Esophagus squamous epithelium (tissue), 4 donors: ENCODE measurements around the gene AUTS2.

Experiments
- POLR2A ChIP-seq, 4 donors: fragments of 450-650 bp; IDR thresholded peaks; one replicate each; pipeline ENCODE4 v1.6.1; 2017; ENCODE audit warnings: antibody characterized with exemption in 4 of 4, mild to moderate bottlenecking in 4 of 4, moderate library complexity in 3 of 4
- TF ChIP-seq, protein P1 (sequence below), 6 experiments: fragments of 450-650 bp in 4 of 6; fragments of 200-600 bp in 2 of 6; sonication (generic) in 2 of 6; IDR thresholded peaks; one replicate each; pipeline ENCODE4 v1.5.1; 2016 to 2019; ENCODE audit warnings: antibody characterized with exemption in 6 of 6, mild to moderate bottlenecking in 4 of 6, moderate library complexity in 4 of 6

DNA sequence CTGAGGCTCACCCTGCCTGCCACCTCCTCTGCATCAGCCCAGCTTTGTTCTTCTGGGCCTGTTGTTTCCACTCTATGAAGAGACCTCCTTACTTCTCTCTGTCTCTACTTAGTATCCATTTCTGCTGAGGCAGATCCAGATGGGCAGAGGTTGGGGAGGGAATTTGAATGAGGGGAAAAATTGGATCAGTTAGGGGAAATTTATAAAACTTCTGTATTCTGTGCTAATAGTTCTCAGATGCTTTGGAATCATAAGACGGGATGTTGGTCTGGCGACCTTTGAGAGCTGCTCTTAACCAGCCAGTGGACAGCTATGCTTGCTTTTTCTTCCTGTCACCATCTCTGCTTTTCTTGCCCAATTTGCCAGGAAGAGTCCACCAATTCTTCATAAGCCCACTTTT lies 55.5 kb downstream of the AUTS2 start:
- TF ChIP-seq POLR2A (IDR thresholded peaks at IDR 0.05) = no peak
- TF ChIP-seq, protein P1, sequence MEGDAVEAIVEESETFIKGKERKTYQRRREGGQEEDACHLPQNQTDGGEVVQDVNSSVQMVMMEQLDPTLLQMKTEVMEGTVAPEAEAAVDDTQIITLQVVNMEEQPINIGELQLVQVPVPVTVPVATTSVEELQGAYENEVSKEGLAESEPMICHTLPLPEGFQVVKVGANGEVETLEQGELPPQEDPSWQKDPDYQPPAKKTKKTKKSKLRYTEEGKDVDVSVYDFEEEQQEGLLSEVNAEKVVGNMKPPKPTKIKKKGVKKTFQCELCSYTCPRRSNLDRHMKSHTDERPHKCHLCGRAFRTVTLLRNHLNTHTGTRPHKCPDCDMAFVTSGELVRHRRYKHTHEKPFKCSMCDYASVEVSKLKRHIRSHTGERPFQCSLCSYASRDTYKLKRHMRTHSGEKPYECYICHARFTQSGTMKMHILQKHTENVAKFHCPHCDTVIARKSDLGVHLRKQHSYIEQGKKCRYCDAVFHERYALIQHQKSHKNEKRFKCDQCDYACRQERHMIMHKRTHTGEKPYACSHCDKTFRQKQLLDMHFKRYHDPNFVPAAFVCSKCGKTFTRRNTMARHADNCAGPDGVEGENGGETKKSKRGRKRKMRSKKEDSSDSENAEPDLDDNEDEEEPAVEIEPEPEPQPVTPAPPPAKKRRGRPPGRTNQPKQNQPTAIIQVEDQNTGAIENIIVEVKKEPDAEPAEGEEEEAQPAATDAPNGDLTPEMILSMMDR (IDR thresholded peaks at IDR 0.05) = no peak
